Ovary (tissue), 3 donors: ENCODE results near the gene PHC2.

Experiments used
- CTCF ChIP-seq, 3 donors: fragments of 450-650 bp in 2 of 3; fragments of 200-600 bp in 1 of 3; IDR thresholded peaks; one replicate each; pipeline versions ENCODE4 v1.5.1 to v1.8.0; 2016 to 2022; ENCODE audit warnings: antibody characterized with exemption in 3 of 3, mild to moderate bottlenecking in 1 of 3
- POLR2A ChIP-seq: fragments of 450-650 bp; IDR thresholded peaks from one replicate; pipeline ENCODE4 v1.6.1; 2017; ENCODE audit warnings: antibody characterized with exemption, mild to moderate bottlenecking, moderate library complexity
- donor health status: DM: no; HTN: no; CAD: no.

GRCh38 chr1:33370301-33370700 is 60.6 kb downstream of the PHC2 start:
- no peak for TF ChIP-seq POLR2A
- no peak for TF ChIP-seq CTCF (IDR thresholded peaks at IDR 0.05)
